Measurements from ENCODE around the gene SCN1A.
"Not testable (repeated sequence)": the region's sequence is repeated elsewhere in the genome, so short reads cannot be mapped to it uniquely, and the experiment has no call there.

The SCN1A gene

DNA sequence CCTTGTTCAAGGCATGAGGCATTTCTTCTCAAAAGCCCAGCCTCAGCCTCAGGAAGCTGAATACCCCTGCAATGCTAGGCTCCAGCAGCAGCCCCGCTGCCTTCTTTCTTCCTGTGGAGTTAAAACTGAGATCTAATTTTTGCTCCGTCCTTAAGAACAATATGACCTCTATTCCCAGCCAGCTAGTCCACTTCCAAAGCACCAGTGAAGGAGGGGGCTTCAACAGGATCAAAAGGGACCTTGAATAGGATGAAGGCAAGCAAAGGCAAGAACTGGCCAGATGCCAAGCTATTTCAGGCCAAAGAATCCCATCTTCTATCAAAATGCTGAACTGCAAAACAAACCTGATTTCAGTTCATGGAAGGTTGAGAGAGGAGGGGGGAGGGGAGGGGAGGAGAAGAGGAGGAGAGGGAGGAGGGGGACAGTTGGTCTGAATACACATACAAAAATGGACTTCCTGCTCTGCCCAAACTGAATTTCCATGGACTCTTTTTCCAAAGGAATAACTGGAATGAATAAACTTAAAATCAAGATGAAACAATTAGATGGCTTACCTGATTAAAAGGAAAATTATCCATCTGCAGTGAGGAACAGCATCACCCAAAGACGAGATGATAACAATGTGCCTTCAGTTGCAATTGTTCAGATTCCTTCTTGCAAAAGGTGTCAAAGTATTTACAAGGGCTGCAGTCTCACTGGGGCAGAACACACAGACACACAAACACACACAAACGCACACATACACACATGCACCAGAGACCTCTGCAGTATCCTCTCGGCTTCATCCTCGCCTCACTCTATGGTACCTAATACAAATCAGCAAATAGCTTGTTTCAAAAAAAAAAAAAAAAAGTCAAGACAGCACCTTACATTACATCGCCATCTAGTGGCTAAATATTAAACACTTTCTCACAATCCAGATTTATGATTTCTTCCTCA, at the start of gene SCN1A:
SCN1A (minus strand) TSS at position 804 of the 939 bp plus-strand sequence. CDS start 54,399 bp downstream, outside the sequence.
- peak; percentile 32 for DNase-seq

DNA sequence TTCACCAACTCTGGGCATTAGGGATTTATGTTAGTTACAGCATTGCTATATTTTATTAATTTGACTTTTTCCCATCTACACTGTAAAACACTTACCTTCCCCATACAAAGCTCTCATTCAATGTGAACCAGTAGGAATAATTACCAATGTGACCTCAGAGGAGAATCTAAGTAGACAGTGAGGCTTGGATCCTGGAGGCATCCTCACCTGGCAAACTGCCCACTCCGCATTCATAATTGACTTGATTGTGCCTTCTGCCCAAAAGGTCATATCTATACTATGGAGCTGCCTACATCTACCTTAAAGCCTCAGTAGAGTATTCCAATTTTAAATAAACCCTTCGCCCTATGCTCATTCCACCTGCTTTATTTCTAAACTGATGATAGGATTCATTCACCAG, 45.4 kb upstream of the SCN1A start:
- no peak for DNase-seq

DNA sequence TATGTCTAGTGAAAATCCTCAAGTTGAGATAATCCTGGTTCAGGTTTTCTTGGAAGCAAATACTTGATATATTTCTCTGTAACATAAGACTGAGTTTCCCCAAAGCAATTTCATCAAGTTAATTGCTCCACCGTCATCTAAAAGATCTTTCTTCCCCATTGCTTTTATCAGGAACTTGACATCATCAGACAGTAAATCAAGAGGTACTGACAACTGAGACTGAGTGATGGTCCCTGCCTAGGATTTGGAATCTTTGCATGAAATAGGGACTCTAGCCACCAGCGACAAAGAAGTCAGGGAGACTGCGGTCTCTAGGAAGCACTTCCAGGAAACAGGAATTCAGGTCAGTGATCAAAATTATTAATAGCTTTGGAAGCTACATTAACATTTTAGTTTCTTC, 43.4 kb upstream of the SCN1A start:
- DNase-seq: no peak

DNA sequence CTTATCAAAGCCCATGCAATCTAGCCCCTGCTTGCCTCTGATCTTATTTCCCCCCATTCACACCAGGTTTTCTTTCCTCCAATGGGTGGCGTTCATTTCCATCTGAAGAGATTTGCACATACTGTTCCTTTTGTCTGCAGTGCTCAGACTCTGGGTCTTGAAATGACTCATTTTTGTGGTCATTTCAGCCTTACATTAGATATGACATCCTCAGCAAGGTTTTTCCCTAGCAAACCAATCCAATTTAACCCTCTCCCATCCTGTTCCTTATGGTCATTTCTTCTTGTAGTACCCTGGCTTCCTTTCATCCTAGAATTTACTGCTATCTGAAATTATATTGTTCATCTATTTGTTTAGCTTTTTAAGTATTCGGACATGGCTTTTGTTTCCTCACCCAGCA, 42.5 kb upstream of the SCN1A start:
- DNase-seq: peak; percentile 15

DNA sequence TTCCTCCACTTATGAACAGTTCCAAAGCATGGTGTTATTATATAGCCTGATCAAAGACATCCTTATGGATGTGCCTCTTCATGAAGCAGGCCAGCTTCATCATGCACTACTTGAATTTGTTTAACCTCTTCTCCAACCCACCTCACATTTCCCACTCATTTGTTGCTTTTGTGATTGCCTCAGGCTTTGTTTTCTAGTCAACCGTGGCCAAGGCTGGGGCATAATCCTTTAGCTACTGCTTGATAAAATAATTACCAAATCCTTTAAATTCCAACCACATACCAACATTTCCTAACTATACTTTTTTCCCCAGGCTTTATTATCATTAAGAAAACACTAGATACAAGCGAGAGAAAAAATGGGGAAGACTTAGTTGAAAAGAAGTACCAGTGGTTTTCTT, 39.6 kb upstream of the SCN1A start:
- no peak for DNase-seq

DNA sequence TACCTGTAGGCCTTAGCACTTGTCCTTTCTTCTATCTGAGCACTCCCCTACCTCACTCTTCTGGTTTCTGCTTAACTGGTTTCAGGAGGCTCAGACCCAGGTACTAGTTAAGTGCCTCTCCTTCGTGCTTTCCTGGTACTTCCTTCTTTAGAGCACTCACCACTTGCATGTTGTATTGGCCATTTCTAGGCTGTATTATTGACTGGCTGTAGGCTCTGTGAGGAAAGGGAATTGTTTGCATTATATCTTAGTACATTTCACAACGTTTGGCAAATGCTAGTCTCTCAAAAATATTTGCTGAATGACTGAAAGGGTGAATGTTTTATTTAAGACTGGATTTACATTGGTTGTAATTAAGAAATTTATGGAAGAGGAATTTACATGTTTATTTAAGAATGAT, 36.0 kb upstream of the SCN1A start:
- DNase-seq: no peak

DNA sequence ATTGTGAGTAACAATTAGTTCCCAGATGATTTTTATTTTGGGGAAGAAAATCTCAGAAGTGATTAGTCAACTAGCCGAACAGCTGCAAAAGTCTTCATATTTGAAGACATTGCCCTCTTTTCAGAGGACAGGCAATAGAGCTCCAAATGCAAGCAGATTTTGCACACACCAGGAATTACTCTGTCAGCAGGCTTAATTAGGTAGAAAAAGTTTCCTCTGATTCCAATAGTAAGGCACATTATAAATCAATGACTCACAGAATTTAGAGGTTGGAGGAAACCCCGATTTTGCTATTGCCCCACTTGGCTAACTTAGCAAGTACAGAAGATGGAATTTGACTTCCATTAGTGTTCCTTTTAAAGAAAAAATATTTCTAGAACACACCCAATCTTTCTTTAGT, 30.7 kb upstream of the SCN1A start:
- DNase-seq: no peak

DNA sequence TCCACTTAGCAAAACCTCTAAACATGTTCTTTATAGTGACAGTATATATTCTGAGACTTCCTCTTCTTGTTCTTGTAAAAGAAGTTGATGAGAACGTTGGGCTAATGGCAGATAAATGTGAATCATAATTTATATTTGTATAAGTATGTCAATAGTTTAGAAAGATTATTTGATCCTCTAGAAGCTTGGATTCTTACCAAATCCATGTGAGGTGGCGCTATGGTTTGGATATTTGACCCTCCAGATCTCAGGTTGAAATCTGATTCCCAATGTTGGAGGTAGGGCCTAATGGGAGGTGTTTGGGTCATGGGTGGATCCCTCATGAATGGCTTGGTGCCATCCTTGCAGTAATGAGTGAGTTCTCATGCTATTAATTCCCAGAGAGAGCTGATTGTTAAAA, 29.8 kb upstream of the SCN1A start:
- DNase-seq: no peak

DNA sequence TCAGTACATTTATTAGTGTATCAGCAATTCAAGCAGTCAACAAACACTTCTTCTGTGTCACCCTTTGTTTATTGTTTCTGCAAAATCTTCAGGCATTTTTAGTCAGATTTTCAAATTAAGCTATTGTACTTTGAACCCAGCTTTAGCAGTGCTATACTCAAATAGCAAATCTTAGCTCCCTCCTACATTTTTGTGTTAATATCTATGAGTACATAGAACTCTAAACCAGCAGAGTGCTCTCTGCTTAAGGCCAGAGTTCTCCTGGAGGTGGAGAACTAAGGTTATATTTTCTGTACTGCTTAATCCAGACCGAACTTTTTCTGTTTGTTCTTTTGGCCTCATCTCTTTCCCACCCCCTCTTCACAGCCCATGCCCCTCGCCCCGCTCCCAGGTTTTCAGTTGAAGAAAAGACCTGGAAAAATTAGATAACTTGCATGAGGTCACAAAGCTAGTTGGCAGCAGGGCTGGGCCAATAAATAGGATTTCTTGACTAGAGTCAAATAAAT, 29.2 kb upstream of the SCN1A start:
- no peak for DNase-seq

DNA sequence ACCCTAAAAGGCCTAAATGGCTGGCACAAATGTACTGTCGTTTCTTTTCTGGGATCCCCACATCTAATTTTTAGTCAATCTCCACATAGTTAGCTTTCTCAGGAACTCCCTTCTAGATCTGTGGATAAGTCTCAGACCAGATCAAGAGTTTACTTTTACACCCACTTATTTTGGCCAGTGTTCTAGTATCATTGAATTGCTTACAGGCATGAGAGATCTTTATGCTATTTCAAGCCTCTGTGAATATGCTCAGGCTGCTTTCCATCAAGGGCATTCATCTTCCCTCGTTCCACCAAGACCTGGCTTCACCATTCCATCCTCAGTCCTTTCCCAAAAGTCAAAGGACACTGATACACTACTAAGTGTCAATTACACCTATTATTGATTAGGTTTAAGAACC, 27.8 kb upstream of the SCN1A start:
- no peak for DNase-seq

DNA sequence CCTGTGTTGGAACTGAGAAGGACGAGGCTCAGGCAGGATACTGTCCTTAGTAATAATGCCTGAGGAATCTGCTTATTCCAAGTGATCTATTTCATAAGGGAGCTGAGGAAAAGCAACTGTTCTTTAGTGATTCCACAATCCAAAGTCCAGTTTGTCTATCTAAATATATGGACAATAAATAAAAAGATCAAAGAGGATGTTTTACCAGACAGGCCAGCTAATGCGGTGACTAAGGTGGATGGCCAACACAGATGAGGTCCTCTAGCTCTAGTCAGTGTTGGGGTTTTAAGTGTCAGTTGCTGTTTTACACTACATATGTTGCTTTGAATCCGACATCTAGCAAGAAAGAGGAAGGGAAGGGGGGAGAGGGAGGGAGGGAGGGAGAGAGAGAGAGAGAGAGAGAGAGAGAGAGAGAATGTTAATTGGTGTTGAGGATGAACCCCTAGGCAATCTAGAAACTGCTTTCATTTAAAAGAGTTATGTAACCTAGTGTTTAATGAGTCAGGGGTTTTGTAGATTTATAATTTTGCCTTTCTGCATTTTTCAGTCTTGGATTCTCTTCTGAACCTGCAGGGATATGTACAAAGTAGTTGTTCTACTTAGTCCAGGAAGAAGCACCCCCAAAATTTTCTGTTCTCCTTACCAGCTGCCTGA, 27.0 kb upstream of the SCN1A start:
- DNase-seq: no peak

DNA sequence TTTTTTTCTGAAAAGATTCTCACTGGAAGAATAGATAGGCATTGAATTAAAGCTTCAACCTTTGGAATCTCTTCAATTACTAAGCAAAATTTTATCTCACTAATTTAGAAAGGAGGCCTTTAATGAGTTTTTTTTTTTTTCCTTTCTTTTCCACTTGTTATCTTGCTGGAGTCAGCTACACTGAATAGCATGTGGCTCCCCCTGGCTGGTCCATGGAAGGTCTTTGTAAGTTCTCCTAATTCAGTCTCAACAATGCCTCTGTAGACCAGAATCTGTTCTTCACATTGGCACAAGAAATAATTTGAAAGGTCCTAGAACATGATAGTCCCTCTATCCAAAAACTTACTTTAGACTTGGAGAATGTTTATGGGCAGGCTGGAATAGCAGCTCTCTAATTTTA, 24.2 kb upstream of the SCN1A start:
- DNase-seq: no peak

DNA sequence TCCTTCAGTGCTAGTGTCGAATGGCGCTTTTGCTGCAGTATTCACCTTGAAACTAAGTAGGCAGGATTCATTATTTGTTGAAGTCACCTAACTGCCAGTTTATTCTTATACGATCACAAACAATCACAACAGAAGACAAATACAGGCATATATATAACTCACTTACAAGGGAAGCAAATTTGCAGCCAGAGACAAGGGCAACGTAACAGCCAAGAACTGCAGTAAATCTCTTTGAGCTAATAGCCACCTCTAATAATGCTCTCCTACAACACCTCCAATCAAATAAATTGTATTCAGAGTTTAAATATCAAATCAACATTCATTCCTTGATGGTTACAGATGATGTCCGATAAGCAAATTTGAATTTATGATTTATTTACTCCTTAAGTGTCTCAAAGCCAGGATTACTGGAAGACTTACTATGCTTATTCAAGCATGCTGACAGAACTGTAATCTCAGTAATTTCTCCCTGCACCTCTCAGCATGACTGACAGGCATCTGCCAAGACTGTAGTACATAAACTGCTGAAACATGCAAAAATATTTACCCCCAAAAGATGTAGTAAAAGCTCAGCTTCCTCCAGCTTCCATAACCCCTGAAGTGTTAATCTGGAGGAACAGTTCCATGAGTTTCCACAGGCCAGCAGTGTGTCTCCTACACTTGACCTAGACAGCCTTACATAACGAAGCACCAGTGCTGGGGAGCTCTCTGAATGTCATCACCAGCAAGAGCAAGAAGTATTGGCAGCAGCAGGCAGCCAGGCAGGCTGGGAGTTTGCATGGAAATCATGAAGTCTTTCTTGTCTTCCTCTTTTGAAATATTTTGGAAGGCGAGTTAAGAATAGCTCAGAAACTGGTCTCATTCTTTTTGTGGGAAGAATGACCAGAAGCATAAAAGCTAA, 20.9 kb upstream of the SCN1A start:
- no peak for DNase-seq

DNA sequence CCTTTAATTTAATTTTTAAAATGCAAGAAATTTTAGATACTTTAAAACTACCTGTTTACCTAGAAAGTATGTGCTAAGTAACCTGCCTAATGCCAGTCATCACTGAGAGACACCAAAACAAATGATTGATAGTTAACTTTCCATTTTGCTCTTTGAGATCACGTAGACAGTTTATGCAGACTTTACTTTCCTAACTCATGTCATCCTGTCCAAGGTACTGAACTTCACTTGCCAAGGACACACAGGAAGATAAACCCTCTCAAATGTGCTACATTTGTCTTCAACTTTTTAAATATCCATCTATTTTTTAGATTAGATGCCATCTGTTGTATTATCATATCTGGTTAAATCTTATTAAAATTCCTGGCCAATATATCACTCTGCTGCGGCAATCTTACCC, 20.1 kb upstream of the SCN1A start:
- DNase-seq: no peak

DNA sequence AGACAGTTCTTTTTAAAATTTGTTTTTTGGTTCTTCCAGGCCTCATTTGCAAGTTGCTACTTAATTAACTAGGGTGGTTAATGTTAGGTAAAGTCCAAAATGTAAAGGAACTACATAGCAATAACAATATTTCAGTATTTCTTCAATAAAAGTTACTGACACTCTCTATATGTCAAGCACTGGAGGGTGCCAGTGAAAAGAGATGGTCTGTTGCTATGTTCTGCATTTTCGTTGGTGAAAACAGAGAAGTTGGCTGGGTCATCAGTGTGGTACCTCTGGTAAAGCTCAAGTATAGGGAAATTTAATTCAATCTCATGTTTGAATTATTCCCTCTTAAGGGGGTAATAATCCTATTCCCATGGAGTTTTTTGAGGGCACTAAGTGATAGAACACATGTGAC, 16.3 kb upstream of the SCN1A start:
- no peak for DNase-seq

DNA sequence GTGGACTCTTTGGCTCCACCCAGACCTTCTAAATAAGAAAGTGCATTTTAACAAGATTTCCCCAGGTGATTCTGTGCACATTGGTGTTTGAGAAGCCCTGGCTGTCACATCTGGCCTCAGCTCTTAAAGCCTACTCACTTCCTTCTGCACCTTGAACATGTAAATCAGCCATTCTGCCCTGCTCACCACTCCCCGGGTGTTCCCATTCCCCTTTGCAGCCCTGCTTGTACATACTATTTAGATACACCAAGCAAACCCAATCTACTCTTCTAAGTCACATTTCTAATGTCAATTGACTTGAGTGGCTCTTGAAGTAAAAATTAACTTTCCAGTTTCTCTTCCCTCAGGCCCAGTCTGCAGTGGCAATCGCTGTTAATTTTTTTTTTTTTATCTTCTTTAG, 13.1 kb upstream of the SCN1A start:
- no peak for DNase-seq

DNA sequence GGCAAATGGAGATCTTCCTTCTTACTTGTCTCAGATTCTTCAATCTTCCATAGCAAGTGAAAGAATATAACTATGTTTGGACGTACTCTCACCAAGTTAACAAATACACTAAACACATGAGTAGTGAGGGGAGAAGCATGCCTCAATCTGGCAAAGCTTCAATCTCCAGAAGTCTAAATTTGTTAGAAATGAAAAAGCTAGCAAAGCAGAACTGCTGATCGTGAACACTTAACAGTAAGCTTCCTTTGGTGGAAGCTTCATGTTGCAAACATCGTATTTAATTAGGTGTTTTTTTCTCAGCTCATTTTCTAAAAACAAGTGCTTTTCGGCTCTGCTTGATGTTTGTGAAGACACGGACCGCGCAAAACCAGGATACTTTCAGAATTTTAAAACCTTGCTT, 12.7 kb upstream of the SCN1A start:
- DNase-seq: no peak

DNA sequence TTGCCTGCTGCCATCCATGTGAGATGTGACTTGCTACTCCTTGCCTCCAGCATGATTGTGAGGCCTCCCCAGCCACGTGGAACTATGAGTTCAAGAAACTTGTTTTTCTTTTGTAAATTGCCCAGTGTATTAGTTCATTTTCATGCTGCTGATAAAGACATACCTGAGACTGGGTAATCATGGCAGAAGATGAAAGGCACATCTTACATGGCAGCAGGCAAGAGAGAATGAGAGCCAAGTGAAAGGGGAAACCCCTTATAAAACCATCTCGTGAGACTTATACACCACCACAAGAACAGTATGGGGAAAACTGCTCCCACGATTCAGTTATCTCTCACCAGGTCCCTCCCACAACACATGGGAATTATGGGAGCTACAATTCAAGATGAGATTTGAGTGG, 11.7 kb upstream of the SCN1A start:
- not testable (repeated sequence) for DNase-seq

DNA sequence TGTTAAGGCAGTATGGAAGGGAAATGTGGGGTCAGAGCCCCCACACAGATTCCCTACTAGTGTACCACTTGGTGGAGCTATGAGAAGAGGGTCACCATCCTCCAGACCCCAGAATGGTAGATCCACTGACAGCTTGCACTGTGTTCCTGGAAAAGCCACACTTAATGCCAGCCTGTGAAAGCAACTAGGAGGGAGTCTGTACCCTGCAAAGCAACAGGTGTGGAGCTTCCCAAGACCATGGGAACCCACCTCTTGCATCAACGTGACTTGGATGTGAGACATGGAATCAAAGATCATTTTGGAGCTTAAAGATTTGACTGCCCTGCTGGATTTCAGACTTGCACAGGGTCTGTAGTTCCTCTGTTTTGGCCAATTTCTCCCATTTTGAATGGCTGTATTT, 10.8 kb upstream of the SCN1A start:
- DNase-seq: no peak

DNA sequence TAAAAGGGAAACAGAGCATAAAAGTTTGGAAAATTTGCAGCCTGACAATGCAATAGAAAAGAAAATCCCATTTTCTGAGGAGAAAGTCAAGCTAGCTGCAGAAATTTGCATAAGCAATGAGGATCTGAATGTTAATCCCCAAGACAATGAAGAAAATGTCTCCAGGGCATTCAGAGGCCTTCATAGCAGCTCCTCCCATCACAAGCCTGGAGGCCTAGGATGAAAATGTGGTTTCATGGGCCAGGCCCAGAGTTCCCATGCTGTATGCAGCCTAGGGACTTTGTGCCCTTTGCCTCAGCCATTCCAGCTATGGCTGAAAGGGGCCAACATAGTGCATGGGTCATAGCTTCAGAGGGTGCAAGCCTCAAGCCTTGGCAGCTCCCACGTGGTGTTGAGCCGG, 10.3 kb upstream of the SCN1A start:
- no peak for DNase-seq

DNA sequence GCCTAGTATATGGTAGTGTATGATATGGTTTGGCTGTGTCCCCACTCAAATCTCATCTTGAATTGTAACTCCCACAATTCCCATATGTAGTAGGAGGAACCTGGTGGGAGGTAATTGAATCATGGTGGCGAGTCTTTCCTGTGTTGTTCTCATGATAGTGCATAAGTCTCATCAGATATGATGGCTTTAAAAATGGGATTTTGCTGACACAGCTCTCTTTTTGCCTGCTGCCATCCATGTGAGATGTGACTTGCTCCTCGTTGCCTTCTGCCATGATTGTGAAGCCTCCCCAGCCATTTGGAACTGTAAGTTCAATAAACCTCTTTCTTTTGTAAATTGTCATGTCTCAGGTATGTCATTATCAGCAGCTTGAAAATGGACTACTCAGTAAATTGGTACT, 9.5 kb upstream of the SCN1A start:
- no peak for DNase-seq

DNA sequence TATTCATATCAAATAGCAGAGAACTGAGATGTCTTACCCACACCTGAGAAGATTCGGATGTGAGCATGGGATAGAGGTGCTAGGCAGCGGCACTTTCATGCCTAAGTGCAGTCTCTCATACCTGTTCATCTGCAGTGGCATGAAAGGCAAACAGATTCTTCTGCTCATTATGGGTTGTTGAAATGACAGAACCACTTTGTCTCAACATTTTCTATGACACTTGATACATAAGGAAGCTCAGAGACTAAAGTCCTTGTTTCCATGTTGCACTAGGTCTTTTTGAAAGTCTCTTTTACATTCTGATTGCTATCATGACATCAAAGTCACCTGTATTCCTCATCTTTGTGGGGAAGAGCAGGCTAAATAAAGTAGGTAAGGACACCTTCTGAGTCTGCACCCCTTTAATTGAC, 8.0 kb upstream of the SCN1A start:
- DNase-seq: no peak

DNA sequence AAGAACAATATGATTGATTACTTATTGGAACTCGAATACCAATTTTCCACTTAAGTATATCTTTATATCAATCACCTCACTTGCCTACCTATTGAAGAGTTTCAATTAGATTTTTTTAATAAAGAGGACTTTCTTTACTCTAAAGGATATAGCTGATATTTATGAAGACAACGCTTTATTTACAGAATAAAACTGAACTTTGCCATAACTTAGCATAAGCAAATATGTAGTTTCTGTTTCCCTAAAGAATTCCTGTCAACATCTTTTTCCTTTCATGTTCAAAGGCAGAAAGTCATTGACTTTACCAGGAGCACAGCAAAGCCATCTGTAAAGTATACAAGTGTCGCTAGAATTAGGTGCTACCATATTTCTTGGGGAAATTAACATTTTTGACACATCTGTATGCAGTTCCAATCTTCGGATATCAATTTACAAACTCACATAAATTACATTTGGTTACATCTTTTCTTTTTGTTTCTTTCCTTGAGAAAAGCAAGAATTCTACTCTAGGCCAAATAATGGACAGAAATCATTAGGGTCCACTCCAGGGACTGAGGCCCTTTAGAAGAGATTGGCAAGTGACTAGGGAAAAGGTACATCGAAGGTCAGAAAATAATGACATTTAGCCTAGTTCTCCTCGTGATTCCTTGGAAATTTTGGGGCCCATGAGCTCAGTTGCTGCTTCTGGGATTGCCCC, 7.5 kb upstream of the SCN1A start:
- no peak for DNase-seq
